ENCODE measurements around the gene ABCA2. TPM values are rescaled to one million over a fixed set of nuclear protein-coding genes. Genes with fewer than 3 reads are reported as not detected.
A peak's percentile ranks its signal among the peaks of the same experiment; 100 is the strongest.

The ABCA2 gene
- total RNA-seq, 1 experiment from 2014 or later: 19.2 TPM

DNA sequence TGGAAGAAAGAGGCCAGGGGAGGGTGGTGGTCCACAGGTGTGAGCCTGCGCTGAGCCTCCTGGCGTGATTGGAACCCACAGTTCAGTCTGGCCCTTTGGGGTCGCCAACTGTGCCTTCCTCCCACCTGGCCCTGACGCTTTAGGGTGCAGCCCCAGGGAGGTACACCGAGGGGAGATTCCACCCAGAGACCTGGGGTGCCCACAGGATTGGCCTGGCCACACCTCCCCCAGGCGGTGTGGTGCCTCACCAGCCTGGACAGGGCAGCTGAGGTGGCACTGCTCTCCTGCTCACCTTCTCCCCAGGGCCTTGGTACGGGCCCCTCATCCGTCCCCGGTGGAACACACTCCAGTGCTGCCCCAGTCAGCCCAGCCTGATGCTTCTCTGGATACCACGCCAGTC lies 30.7 kb downstream of the ABCA2 start:
- POLR2A ChIA-PET: no interaction called here
- no peak for TF ChIP-seq HMGA2 (CRISPR knock-in tag; IDR thresholded peaks at IDR 0.05)
- no peak for TF ChIP-seq MXD4 (CRISPR knock-in tag; IDR thresholded peaks at IDR 0.05; ENCODE audit: borderline replicate concordance)
- Mint-ChIP-seq H3K27me3 (ENCODE audit: low read depth) (no peaks in the 10 kb centered on the region), H3K9me3 (no peaks in the 10 kb centered on the region), H3K36me3 (no peaks in the 10 kb centered on the region), H3K4me1 (peaks cover 4% of the 10 kb centered on the region; the same call in 1 of the 2 replicates), H3K4me3 (no peak overlapping the region; the same call in 1 of the 2 replicates), H3K27ac (no peak overlapping the region)
- no peak for ATAC-seq
- DNase-seq (ENCODE audit: low spot score): no peak
- CTCF ChIA-PET: interaction anchor here (0.7 to 4.2 kb wide), 6 partner anchors 14 to 49 kb away, joined by 3 to 53 read pairs (median 16); partner anchors contain the start of genes ABCA2 and NPDC1

DNA sequence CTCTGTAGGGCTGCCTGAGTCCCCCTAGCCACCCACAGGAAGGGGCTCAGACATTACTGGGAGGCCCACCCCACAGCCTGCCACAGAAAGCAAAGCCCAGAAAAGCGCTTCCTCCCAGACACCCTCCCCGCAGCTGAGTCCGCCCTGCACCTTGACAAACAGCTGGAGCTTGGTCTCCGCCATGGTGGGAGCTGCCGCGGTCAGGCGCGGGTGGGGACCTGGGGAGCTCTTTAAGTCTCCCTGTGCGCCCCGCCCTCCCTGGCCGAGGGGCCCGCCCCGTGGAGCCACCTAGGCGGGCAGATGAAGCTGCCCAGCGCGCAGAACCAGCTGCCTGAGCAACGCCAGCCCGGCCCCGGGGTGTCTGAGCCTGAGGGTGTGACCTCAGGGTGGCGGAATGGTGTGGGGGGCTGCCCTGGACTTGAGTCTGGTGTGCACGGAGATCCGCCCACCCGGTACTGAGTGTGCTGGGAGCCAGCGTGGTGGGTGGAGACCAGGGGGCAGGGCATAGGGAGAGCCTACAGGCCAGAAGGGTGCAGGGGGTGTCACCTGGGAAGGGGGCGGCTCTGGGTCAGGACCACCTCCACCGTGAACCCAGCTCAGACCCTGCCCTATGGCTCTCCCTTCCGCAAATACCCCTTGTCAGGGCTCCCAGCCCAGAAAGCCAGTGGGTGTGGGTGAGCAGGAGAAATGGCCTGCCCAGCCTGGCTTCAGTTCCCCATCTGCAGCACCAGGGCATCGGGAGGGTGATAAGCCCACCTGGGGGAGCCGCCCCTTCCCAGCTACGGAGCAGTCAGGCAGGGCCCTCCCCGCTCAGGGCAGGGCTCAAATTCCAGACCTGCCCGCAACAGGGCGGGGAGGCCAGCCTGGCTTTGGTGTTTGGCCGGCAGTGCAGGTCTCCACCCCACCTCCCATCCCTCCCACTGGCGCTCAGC lies 31.4 kb downstream of the ABCA2 start, which contains the start of gene CLIC3:
Gene CLIC3, minus strand, starts transcription at position 208 of the 932 bp plus-strand sequence. Its CDS starts 25 bp downstream, at position 183.
- peak within 1 kb of the TSS; percentile 58 for H3K4me3 Mint-ChIP-seq
- H3K4me1 Mint-ChIP-seq: peaks cover 4% of the 10 kb centered on the region; the same call in 1 of the 2 replicates
- ATAC-seq: peak; percentile 40
- H3K36me3 Mint-ChIP-seq: no peaks in the 10 kb centered on the region
- POLR2A ChIA-PET: interaction anchor here (0.6 kb wide), 1 partner anchor 20 kb away, joined by 3 read pairs; no protein-coding TSS in a partner anchor
- TF ChIP-seq, protein P1, sequence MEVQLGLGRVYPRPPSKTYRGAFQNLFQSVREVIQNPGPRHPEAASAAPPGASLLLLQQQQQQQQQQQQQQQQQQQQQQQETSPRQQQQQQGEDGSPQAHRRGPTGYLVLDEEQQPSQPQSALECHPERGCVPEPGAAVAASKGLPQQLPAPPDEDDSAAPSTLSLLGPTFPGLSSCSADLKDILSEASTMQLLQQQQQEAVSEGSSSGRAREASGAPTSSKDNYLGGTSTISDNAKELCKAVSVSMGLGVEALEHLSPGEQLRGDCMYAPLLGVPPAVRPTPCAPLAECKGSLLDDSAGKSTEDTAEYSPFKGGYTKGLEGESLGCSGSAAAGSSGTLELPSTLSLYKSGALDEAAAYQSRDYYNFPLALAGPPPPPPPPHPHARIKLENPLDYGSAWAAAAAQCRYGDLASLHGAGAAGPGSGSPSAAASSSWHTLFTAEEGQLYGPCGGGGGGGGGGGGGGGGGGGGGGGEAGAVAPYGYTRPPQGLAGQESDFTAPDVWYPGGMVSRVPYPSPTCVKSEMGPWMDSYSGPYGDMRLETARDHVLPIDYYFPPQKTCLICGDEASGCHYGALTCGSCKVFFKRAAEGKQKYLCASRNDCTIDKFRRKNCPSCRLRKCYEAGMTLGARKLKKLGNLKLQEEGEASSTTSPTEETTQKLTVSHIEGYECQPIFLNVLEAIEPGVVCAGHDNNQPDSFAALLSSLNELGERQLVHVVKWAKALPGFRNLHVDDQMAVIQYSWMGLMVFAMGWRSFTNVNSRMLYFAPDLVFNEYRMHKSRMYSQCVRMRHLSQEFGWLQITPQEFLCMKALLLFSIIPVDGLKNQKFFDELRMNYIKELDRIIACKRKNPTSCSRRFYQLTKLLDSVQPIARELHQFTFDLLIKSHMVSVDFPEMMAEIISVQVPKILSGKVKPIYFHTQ (CRISPR knock-in tag; IDR thresholded peaks at IDR 0.05): no peak
- TF ChIP-seq TP53 (CRISPR knock-in tag; IDR thresholded peaks at IDR 0.05) (no peak), ETV6 (CRISPR knock-in tag; IDR thresholded peaks at IDR 0.05) (no peak; the same call in 1 of the 2 replicates), ATF1 (CRISPR knock-in tag; IDR thresholded peaks at IDR 0.05) (no peak), FOXJ3 (CRISPR knock-in tag; IDR thresholded peaks at IDR 0.05; ENCODE audit: borderline replicate concordance) (no peak), NFYB (CRISPR knock-in tag; conservative IDR thresholded peaks at IDR 0.05; ENCODE audit: low read depth) (no peak), ATF3 (CRISPR knock-in tag; conservative IDR thresholded peaks at IDR 0.05) (no peak), ZNF671 (CRISPR knock-in tag; IDR thresholded peaks at IDR 0.05) (no peak), EMX1 (CRISPR knock-in tag; IDR thresholded peaks at IDR 0.05) (no peak), SMAD4 (CRISPR knock-in tag; IDR thresholded peaks at IDR 0.05) (no peak), NR3C1 (CRISPR knock-in tag; conservative IDR thresholded peaks at IDR 0.05; ENCODE audit: low read depth) (no peak), MYBL2 (CRISPR knock-in tag; IDR thresholded peaks at IDR 0.05) (no peak), RELA (CRISPR knock-in tag; IDR thresholded peaks at IDR 0.05; ENCODE audit: borderline replicate concordance) (no peak; the same call in 1 of the 2 replicates), GRHL2 (CRISPR knock-in tag; IDR thresholded peaks at IDR 0.05; ENCODE audit: insufficient replicate concordance, severe bottlenecking) (no peak), FOXP4 (CRISPR knock-in tag; IDR thresholded peaks at IDR 0.05) (no peak), SMAD3 (CRISPR knock-in tag; IDR thresholded peaks at IDR 0.05; ENCODE audit: borderline replicate concordance) (no peak)
- TF ChIP-seq, protein P2, sequence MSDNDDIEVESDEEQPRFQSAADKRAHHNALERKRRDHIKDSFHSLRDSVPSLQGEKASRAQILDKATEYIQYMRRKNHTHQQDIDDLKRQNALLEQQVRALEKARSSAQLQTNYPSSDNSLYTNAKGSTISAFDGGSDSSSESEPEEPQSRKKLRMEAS (CRISPR knock-in tag; IDR thresholded peaks at IDR 0.05): no peak
- TF ChIP-seq, protein P3, sequence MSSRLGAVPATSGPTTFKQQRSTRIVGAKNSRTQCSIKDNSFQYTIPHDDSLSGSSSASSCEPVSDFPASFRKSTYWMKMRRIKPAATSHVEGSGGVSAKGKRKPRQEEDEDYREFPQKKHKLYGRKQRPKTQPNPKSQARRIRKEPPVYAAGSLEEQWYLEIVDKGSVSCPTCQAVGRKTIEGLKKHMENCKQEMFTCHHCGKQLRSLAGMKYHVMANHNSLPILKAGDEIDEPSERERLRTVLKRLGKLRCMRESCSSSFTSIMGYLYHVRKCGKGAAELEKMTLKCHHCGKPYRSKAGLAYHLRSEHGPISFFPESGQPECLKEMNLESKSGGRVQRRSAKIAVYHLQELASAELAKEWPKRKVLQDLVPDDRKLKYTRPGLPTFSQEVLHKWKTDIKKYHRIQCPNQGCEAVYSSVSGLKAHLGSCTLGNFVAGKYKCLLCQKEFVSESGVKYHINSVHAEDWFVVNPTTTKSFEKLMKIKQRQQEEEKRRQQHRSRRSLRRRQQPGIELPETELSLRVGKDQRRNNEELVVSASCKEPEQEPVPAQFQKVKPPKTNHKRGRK (CRISPR knock-in tag; IDR thresholded peaks at IDR 0.05; ENCODE audit: borderline replicate concordance): no peak
- TF ChIP-seq, protein P4, sequence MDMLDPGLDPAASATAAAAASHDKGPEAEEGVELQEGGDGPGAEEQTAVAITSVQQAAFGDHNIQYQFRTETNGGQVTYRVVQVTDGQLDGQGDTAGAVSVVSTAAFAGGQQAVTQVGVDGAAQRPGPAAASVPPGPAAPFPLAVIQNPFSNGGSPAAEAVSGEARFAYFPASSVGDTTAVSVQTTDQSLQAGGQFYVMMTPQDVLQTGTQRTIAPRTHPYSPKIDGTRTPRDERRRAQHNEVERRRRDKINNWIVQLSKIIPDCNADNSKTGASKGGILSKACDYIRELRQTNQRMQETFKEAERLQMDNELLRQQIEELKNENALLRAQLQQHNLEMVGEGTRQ (CRISPR knock-in tag; IDR thresholded peaks at IDR 0.05): no peak
- TF ChIP-seq, protein P5, sequence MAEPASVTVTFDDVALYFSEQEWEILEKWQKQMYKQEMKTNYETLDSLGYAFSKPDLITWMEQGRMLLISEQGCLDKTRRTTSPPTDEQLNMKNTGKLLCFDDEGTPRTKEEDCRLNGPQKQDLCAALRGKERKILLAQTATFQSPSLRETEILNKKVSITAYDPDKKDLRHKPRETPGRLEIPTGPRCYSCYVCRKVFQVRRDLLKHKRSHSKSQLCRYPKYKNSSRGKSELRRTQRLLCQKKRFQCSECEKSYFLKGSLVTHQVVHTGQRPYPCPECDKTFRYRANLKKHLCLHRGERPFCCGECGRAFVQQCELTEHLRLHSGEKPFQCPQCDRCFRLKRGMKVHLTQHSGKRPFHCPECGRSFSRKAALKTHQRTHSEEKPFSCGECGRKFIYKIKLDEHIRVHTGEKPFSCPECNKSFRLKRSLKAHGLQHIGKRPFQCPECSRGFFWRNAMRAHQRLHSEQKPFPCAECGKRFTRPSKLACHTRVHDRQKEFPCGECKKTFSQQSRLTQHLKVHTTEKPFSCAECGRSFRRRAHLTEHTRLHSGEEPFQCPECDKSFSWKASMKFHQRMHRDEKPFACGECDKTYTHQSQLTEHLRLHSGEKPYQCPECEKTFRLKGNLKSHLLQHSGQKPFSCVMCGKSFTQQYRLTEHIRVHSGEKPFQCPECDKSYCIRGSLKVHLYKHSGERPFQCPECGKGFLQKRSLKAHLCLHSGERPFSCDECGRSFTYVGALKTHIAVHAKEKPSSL (CRISPR knock-in tag; conservative IDR thresholded peaks at IDR 0.05): no peak
- H3K9me3 Mint-ChIP-seq: no peaks in the 10 kb centered on the region
- H3K27ac Mint-ChIP-seq: no peak within 1 kb of the TSS
- peak; percentile 50 for DNase-seq (ENCODE audit: low spot score)
- CTCF ChIA-PET: interaction anchor here (0.6 to 4.2 kb wide), 13 partner anchors 11 to 664 kb away, joined by 3 to 53 read pairs (median 6); partner anchors contain the start of genes ABCA2, AJM1 and NPDC1
- H3K27me3 Mint-ChIP-seq (ENCODE audit: low read depth): peaks cover under 1% of the 10 kb centered on the region
